ENCODE data around the gene PRKN.

Gene PRKN

GRCh38 chr6:161903584-161904212, 823.9 kb downstream of the PRKN start:
- H4K20me1 ChIP-seq (ENCODE audit: insufficient read depth), result no peaks in the 10 kb centered on the region
- H3K4me3 ChIP-seq (IDR thresholded peaks at IDR 0.05; ENCODE audit: insufficient read depth, low read depth, low read length), result no peak overlapping the region
- H3K9ac ChIP-seq, result no peak overlapping the region
- no peaks in the 10 kb centered on the region for H3K79me2 ChIP-seq (ENCODE audit: insufficient read depth, low read depth)
- H3K27me3 ChIP-seq (ENCODE audit: insufficient read depth, low read depth), result no peaks in the 10 kb centered on the region
- no peak overlapping the region for H3K27ac ChIP-seq
- no peak overlapping the region for H2AFZ ChIP-seq (ENCODE audit: low read depth)
- no peaks in the 10 kb centered on the region for H3K36me3 ChIP-seq (ENCODE audit: insufficient read depth)
- no peaks in the 10 kb centered on the region for H3K4me1 ChIP-seq (ENCODE audit: low read depth, poor library complexity, severe bottlenecking)
- H3K4me2 ChIP-seq, result no peak overlapping the region
- TF ChIP-seq CTCF (conservative IDR thresholded peaks at IDR 0.05; ENCODE audit: low read depth, low read length), result no peak

- Histone ChIP-seq H3K4me1 (ENCODE audit: low read depth, poor library complexity, severe bottlenecking) (no peaks in the 10 kb centered on the region), H3K9ac (no peak overlapping the region), H4K20me1 (ENCODE audit: insufficient read depth) (no peaks in the 10 kb centered on the region), H3K4me3 (IDR thresholded peaks at IDR 0.05; ENCODE audit: insufficient read depth, low read depth, low read length) (no peak overlapping the region), H3K36me3 (ENCODE audit: insufficient read depth) (no peaks in the 10 kb centered on the region), H3K4me2 (no peak overlapping the region), H3K27ac (no peak overlapping the region), H3K79me2 (ENCODE audit: insufficient read depth, low read depth) (no peaks in the 10 kb centered on the region), H3K27me3 (ENCODE audit: insufficient read depth, low read depth) (no peaks in the 10 kb centered on the region), H2AFZ (ENCODE audit: low read depth) (no peak overlapping the region)
- no peak for TF ChIP-seq CTCF (conservative IDR thresholded peaks at IDR 0.05; ENCODE audit: low read depth, low read length)
These were observed 825.7 kb downstream of the PRKN start for GRCh38 chr6:161901740-161902426.

GRCh38 chr6:161894436-161894835, 833.1 kb downstream of the PRKN start:
- Histone ChIP-seq H3K79me2 (ENCODE audit: insufficient read depth, low read depth) (no peaks in the 10 kb centered on the region), H2AFZ (ENCODE audit: low read depth) (no peak overlapping the region), H3K4me1 (ENCODE audit: low read depth, poor library complexity, severe bottlenecking) (no peaks in the 10 kb centered on the region), H3K4me2 (no peak overlapping the region), H3K4me3 (IDR thresholded peaks at IDR 0.05; ENCODE audit: insufficient read depth, low read depth, low read length) (no peak overlapping the region), H3K27me3 (ENCODE audit: insufficient read depth, low read depth) (no peaks in the 10 kb centered on the region), H3K27ac (no peak overlapping the region), H3K9ac (no peak overlapping the region), H3K36me3 (ENCODE audit: insufficient read depth) (no peaks in the 10 kb centered on the region), H4K20me1 (ENCODE audit: insufficient read depth) (no peaks in the 10 kb centered on the region)
- TF ChIP-seq CTCF (conservative IDR thresholded peaks at IDR 0.05; ENCODE audit: low read depth, low read length), result no peak

- Histone ChIP-seq H3K36me3 (ENCODE audit: insufficient read depth) (no peaks in the 10 kb centered on the region), H3K79me2 (ENCODE audit: insufficient read depth, low read depth) (no peaks in the 10 kb centered on the region), H3K27ac (no peak overlapping the region), H3K4me1 (ENCODE audit: low read depth, poor library complexity, severe bottlenecking) (no peaks in the 10 kb centered on the region), H3K9ac (no peak overlapping the region), H3K27me3 (ENCODE audit: insufficient read depth, low read depth) (no peaks in the 10 kb centered on the region), H4K20me1 (ENCODE audit: insufficient read depth) (no peaks in the 10 kb centered on the region), H3K4me2 (no peak overlapping the region), H2AFZ (ENCODE audit: low read depth) (no peak overlapping the region), H3K4me3 (IDR thresholded peaks at IDR 0.05; ENCODE audit: insufficient read depth, low read depth, low read length) (no peak overlapping the region)
- no peak for TF ChIP-seq CTCF (conservative IDR thresholded peaks at IDR 0.05; ENCODE audit: low read depth, low read length)
These were observed 836.0 kb downstream of the PRKN start for GRCh38 chr6:161891542-161891941.
